Mucosa of rectum (tissue), 2 donors: ENCODE data around the gene SLC25A15.

Experiments
- H3K27ac ChIP-seq, 2 donors: one replicate each; pipeline ENCODE4 v1.7.0; 2013; ENCODE audit warnings: inconsistent platforms in 2 of 2, low read depth in 2 of 2, low read length in 2 of 2
- H3K27me3 ChIP-seq, 2 donors: one replicate each; pipeline ENCODE4 v1.7.0; 2013; ENCODE audit warnings: low read length in 2 of 2; ENCODE audit not compliant: control insufficient read depth in 2 of 2, insufficient read depth in 2 of 2
- H3K36me3 ChIP-seq, 2 donors: one replicate each; pipeline ENCODE4 v1.7.0; 2013; ENCODE audit warnings: low read length in 2 of 2; ENCODE audit not compliant: control insufficient read depth in 2 of 2, insufficient read depth in 2 of 2
- H3K4me1 ChIP-seq, 2 donors: one replicate each; pipeline ENCODE4 v1.7.0; 2013; ENCODE audit warnings: low read length in 2 of 2, mild to moderate bottlenecking in 1 of 2; ENCODE audit not compliant: control insufficient read depth in 2 of 2, insufficient read depth in 2 of 2
- H3K4me3 ChIP-seq, 2 donors: one replicate each; pipeline ENCODE4 v1.7.0; 2013; ENCODE audit warnings: low read length in 2 of 2
- H3K9ac ChIP-seq, 2 donors: one replicate each; pipeline ENCODE4 v1.7.0; 2013; ENCODE audit warnings: low read length in 2 of 2, low read depth in 1 of 2, mild to moderate bottlenecking in 1 of 2
- H3K9me3 ChIP-seq, 2 donors: one replicate each; pipeline ENCODE4 v1.7.0; 2013; ENCODE audit warnings: low read length in 2 of 2; ENCODE audit not compliant: control insufficient read depth in 2 of 2
- donor health status: healthy.
- donor health status: Normal muscosa, but diverticular disease.

The SLC25A15 gene

DNA sequence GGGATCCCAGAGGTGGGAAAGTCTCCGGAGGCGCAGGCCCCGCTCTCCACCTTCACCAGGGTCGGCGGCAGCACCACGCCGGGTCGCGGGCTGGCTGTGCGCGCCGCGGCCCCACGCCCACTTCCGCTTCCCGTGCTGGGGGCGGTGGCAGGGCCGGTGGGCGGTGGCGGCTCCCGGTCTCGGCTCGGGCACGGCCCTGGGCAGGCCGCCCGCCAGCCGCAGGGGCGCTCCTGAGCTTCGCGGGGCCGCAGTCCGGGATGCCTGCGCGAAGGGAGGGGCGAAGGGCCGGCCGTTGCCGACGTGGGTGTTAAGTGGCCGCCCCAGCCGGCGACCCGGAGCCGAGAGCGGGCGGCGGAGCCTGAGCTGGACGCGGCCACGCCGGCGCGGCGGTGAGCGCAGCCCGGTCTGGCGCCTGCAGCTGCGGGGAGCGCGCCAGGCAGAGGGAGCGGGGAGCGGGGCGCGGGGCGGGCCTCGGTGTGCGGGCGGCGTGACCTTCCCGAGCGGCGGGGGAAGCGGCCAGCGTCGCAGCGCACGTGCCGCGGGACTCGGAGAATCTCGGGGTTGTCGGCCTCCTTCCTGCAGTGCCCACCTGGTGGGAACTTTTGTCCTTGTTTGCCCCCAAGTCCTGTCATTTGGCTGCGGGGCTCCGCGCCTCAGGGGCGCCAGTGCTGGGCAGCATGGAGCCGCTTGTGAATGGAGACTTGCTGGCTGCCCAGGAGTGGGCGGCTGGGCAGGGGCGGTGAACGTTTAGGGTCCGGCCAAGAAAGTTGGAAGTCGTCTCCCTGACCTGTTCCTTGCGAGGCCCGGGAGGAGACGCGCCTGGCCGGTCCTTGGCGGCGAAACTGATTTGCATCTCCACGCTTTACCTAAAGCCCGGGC lies at the start of gene SLC25A15:
Gene SLC25A15, plus strand, starts transcription at position 337 of the 879 bp plus-strand sequence. CDS start 3,616 bp downstream, outside the sequence.
- Histone ChIP-seq H3K9me3 (no peaks in the 10 kb centered on the region), H3K36me3 (peaks cover 3 to 4% of the 10 kb centered on the region in 2 donors), H3K9ac (peak within 1 kb of the TSS; percentile 84 to 88), H3K4me3 (peak within 1 kb of the TSS; percentile 75 to 79), H3K27me3 (no peaks in the 10 kb centered on the region), H3K27ac (peak within 1 kb of the TSS; percentile 82 to 86), H3K4me1 (peaks cover 0 to 2% of the 10 kb centered on the region in 2 donors)

DNA sequence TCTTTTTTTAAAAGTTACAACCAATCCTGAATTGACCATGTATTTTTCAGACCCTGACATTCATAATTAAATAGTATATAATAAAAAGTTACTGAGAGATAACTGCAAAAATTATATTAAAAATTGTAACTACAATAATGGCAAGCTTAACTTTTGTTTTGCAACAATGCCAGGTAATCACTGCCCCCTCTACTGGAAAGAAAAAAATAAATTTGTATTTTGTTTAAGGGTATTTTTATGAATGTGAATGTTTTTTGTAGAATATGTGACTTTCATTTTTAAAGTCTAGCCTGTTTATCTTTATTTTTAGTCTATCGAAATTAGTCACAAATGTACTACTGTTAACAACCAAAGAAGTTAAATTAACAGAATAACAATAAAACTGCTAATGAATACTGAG lies 40.1 kb upstream of the SLC25A15 start:
- H3K36me3 ChIP-seq, result peaks cover 12 to 32% of the 10 kb centered on the region in 2 donors
- no peak overlapping the region for H3K9ac ChIP-seq
- H3K27me3 ChIP-seq, result no peaks in the 10 kb centered on the region
- H3K4me1 ChIP-seq, result no peaks in the 10 kb centered on the region
- H3K9me3 ChIP-seq, result no peaks in the 10 kb centered on the region
- H3K27ac ChIP-seq, result no peak overlapping the region
- no peak overlapping the region for H3K4me3 ChIP-seq

DNA sequence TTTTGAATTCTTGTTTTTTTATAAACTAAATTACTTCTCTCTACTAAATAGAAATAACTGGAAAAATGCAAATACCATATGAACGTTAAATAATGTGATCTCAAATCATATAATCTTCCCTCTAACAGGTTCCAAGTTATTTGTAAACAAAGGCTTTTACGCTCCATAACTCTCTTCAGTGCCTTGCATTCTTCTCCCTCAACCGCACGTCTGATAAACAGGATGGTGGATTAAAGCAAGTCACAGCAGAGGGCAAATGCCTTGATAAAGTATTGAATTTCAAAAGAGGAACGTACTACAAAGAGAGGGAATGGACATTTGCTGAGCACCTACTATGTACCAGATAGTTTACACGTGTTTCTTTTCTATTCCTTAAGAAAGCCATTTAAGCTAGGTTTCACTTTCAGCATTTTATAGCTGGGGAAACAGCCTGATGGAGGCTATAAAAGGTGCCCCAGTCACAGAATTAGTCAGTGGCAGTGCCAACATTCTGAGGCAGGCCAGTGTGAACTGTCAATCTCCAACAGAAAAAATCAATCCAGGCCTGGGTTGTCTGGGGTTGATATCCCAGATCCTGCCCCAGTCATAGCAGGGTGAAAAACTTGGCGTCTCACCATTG lies 34.2 kb upstream of the SLC25A15 start:
- peak overlapping the region in 1 of 2 donors; percentile 38 for H3K9ac ChIP-seq
- peaks cover 19 to 33% of the 10 kb centered on the region in 2 donors for H3K36me3 ChIP-seq
- peak overlapping the region; percentile 35 to 45 for H3K4me3 ChIP-seq
- no peaks in the 10 kb centered on the region for H3K9me3 ChIP-seq
- no peaks in the 10 kb centered on the region for H3K27me3 ChIP-seq
- peak overlapping the region in 1 of 2 donors; percentile 70 for H3K27ac ChIP-seq
- no peaks in the 10 kb centered on the region for H3K4me1 ChIP-seq

DNA sequence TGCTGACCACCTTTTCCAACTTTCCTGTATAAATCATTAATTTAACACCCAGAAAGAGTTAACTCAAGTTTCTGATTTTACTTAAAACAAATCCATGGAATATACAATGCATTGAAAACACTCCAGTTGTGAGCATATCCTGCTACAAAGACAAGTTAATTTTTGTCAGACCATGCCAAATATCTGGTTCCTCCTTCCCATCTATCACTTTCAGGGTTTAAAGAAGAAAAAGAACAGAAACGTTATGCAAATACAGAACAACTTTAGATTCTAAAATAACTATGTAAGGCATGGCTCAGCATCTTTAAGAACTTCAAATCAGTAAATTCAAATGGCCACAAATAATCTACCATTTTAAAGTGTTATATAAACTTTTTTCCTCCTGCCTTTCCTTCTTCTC lies 33.4 kb upstream of the SLC25A15 start:
- Histone ChIP-seq H3K9me3 (no peaks in the 10 kb centered on the region), H3K27me3 (no peaks in the 10 kb centered on the region), H3K9ac (no peak overlapping the region), H3K4me3 (no peak overlapping the region), H3K27ac (no peak overlapping the region), H3K36me3 (peaks cover 22 to 28% of the 10 kb centered on the region in 2 donors), H3K4me1 (no peaks in the 10 kb centered on the region)

DNA sequence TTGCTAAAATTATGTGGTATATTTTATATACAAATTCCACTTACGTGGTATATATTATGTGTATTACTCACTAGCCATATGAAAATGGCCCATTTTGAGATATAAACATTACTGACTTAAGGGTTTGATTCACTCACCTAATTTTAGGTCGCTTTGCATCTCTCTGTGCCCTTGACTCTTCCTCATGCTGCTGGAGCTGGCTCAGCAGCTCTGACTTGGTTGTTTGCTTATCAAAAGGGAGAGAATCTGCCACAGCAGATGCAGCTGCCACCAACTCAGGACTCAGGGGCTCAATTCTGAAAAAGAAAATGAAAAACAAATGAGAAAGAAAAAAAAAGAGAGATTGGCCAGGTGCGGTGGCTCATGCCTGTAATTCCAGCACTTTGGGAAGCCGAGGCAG lies 30.6 kb upstream of the SLC25A15 start:
- H3K27me3 ChIP-seq, result no peaks in the 10 kb centered on the region
- no peak overlapping the region for H3K9ac ChIP-seq
- no peak overlapping the region for H3K27ac ChIP-seq
- no peaks in the 10 kb centered on the region for H3K9me3 ChIP-seq
- no peaks in the 10 kb centered on the region for H3K4me1 ChIP-seq
- peaks cover 15 to 17% of the 10 kb centered on the region in 2 donors for H3K36me3 ChIP-seq
- H3K4me3 ChIP-seq, result no peak overlapping the region

DNA sequence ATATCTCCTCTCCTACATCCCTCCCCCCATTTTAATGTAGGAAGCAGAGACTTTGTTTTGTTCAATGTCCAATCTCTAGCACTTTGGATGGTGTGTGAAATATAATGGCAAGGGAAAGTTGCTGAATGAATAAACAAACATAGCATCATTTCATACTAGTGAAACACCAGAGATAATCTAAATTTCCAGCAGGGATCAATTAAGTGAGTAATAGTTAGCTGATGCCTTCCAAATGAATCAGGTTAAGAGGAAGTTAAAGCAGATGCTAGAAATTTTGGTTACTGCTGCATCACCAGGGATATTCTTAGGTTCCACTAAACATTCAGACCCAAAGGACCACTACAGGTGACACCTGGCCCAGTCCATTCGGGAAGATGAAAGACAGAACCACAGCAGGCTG lies 26.6 kb upstream of the SLC25A15 start:
- no peak overlapping the region for H3K27ac ChIP-seq
- peaks cover 2 to 5% of the 10 kb centered on the region in 2 donors for H3K4me1 ChIP-seq
- no peak overlapping the region for H3K4me3 ChIP-seq
- H3K27me3 ChIP-seq, result no peaks in the 10 kb centered on the region
- H3K9ac ChIP-seq, result no peak overlapping the region
- peaks cover 8 to 11% of the 10 kb centered on the region in 2 donors for H3K36me3 ChIP-seq
- H3K9me3 ChIP-seq, result no peaks in the 10 kb centered on the region

DNA sequence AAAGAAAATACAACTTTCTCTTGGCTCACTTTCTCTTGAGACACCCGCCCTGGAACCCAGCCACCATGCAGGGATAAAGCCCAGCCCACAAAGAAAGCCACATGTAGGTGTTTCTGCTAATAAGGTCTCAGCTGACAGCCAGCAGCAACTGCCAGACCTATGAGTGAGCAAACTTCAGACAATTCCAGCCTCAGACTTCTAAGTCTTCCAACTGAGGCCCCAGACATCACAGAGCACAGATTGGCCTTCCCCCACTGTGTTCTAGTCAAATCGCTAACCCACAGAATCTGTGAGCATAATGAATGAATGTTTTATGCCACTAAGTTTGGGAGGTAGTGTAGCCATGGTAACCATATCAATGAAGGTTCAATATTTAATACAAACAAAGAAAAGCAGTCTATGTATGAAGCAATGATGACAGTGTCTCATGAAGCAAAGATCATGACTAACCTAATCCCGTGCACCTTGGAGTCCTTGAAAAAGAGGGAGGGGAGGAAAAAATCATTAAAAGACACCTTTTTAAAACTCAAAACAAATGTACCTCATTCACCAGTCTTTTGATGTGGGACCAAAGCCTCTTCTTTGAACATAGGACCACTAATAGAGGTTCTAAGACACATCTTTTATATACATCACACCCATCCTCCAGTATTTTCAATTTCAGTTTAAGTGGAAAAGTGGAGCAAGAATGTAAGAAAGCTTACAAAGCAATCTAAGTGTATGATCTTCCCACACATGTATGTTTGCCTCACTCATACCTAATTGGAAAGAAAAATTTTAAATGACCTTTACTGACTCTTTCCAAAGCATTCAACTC lies 24.6 kb upstream of the SLC25A15 start:
- no peak overlapping the region for H3K4me3 ChIP-seq
- peaks cover 5% of the 10 kb centered on the region in 2 donors for H3K4me1 ChIP-seq

DNA sequence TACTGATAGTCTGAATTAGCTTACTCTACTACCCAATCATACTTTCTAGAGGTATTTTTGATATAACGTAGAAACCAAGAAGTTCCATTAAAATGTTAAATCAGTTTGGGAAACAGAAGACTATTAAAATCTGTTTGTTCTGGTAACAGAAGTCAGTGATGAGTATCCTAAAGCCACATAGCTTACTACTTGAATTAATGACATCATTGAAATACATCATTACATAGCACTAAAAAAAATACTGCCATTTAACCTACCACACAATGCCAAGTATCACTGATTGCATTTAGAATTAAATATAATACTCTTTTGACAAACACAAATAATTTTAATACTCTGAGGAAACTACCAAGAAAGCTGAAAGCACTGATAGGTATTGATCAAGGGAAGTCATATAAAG lies 23.8 kb upstream of the SLC25A15 start:
- Histone ChIP-seq H3K9ac (no peak overlapping the region), H3K36me3 (peaks cover 1 to 2% of the 10 kb centered on the region in 2 donors), H3K9me3 (no peaks in the 10 kb centered on the region), H3K27me3 (no peaks in the 10 kb centered on the region), H3K4me1 (peaks cover 12% of the 10 kb centered on the region in 2 donors), H3K27ac (no peak overlapping the region), H3K4me3 (no peak overlapping the region)

More for the DNA sequence above, 24.6 kb upstream of the SLC25A15 start:
- H3K27ac ChIP-seq, result no peak overlapping the region
- H3K36me3 ChIP-seq, result peaks cover 2 to 3% of the 10 kb centered on the region in 2 donors
- no peaks in the 10 kb centered on the region for H3K27me3 ChIP-seq
- H3K9me3 ChIP-seq, result no peaks in the 10 kb centered on the region
- no peak overlapping the region for H3K9ac ChIP-seq

DNA sequence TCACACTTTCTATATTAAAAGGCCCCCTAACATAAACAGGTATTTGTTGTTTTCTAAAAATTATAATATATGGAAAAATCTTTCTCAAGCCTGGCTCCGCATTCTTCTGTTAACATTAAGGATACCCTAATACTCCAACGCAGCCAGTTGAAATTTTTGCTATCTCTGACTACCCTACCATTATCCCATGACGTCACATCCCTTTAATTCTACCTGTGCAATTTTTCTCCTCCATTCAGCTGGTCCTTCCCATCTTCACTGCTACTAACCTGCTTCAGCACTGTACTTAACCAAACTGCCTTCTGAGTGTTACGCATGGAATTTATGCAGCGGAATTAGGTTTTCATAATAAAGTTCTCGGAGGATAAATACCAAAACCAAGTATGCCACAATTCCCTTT lies 19.4 kb upstream of the SLC25A15 start:
- peak overlapping the region in 1 of 2 donors; percentile 98 for H3K9ac ChIP-seq
- no peak overlapping the region for H3K27ac ChIP-seq
- peaks cover 6 to 10% of the 10 kb centered on the region in 2 donors for H3K4me1 ChIP-seq
- H3K9me3 ChIP-seq, result no peaks in the 10 kb centered on the region
- H3K27me3 ChIP-seq, result no peaks in the 10 kb centered on the region
- peak overlapping the region; percentile 95 to 100 for H3K4me3 ChIP-seq
- H3K36me3 ChIP-seq, result no peaks in the 10 kb centered on the region
